Measurements from ENCODE around the gene ARMC5. TPM values are rescaled to one million over a fixed set of nuclear protein-coding genes. Genes with fewer than 3 reads are reported as not detected.

ARMC5 gene
- total RNA-seq, 2 donors from 2014 or later = 9.4 to 12.1 TPM

DNA sequence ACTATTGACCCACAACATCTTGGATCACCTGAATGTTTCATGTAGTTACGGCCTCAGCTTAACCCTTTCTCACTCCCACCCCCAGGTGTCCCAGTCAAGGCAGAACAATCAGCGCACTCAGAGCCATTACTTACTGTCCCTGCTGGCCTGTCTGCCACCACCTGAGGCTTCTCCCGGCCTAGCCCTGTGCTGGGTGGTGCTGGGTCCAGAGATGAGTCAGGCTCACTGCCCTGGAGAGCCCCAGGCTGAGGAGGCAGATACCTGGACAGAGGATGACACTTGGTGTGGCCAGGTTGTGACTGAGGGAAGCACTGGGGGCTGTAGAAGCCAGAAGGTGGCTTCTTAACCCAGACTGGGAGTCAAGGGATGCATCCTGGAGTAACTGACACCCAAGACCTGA is 19.7 kb downstream of the ARMC5 start:
- Mint-ChIP-seq H3K27me3 (ENCODE audit: insufficient read depth) (peaks cover 84% of the 10 kb centered on the region), H3K9me3 (no peaks in the 10 kb centered on the region), H3K27ac (no peak overlapping the region)

DNA sequence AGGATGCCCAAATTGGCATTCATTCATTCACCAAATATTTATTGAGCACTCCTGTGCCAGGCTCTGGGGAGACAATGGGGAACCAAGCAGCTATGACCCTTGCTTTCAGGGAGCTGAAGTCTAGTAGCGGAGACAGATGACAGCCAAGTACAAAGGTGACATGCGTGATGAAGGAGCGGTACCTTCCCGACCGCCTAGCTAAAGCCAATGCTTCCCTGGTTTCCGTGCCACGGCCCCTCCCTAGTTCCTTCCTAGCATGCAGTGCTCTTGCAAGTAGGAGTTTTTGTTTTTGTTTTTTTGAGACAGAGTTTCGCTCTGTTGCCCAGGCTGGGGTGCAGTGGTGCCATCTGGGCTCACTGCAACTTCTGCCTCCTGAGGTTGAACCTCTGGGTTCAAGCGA is 20.4 kb downstream of the ARMC5 start:
- Mint-ChIP-seq H3K27me3 (ENCODE audit: insufficient read depth) (peaks cover 82% of the 10 kb centered on the region), H3K4me3 (no peak overlapping the region), H3K36me3 (ENCODE audit: low read depth) (peaks cover 4% of the 10 kb centered on the region), H3K9me3 (no peaks in the 10 kb centered on the region), H3K27ac (no peak overlapping the region), H3K4me1 (peaks cover 17% of the 10 kb centered on the region)
- no peak overlapping the region for H3K4me3 ChIP-seq (ENCODE audit: low read length)
- peaks cover 9% of the 10 kb centered on the region for H3K27me3 ChIP-seq (ENCODE audit: control insufficient read depth, insufficient read depth, low read length, poor library complexity, severe bottlenecking)
- H3K9ac ChIP-seq (ENCODE audit: extremely low read depth, low read length, poor library complexity, severe bottlenecking) = no peak overlapping the region
- no peaks in the 10 kb centered on the region for H3K4me1 ChIP-seq (ENCODE audit: control insufficient read depth, insufficient read depth, low read length)
- peaks cover 17% of the 10 kb centered on the region for H3K36me3 ChIP-seq (ENCODE audit: control insufficient read depth, insufficient read depth, low read length)
- no peak for DNase-seq
- WGBS, 2 experiments (ENCODE audit: insufficient coverage in 1 of 2, insufficient read length in 1 of 2) = 91 to 94% methylated on average over 8 to 9 of the region's 9 CpGs
- TF ChIP-seq, protein P1, sequence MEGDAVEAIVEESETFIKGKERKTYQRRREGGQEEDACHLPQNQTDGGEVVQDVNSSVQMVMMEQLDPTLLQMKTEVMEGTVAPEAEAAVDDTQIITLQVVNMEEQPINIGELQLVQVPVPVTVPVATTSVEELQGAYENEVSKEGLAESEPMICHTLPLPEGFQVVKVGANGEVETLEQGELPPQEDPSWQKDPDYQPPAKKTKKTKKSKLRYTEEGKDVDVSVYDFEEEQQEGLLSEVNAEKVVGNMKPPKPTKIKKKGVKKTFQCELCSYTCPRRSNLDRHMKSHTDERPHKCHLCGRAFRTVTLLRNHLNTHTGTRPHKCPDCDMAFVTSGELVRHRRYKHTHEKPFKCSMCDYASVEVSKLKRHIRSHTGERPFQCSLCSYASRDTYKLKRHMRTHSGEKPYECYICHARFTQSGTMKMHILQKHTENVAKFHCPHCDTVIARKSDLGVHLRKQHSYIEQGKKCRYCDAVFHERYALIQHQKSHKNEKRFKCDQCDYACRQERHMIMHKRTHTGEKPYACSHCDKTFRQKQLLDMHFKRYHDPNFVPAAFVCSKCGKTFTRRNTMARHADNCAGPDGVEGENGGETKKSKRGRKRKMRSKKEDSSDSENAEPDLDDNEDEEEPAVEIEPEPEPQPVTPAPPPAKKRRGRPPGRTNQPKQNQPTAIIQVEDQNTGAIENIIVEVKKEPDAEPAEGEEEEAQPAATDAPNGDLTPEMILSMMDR (conservative IDR thresholded peaks at IDR 0.05) = no peak
- H3K9me3 ChIP-seq (ENCODE audit: control insufficient read depth, low read length) = no peaks in the 10 kb centered on the region
- H3K27ac ChIP-seq (ENCODE audit: low read depth, low read length) = no peak overlapping the region

More for the DNA sequence above, 19.7 kb downstream of the ARMC5 start:
- Histone ChIP-seq H3K4me1 (ENCODE audit: control insufficient read depth, insufficient read depth, low read length) (no peaks in the 10 kb centered on the region), H3K9ac (ENCODE audit: extremely low read depth, low read length, poor library complexity, severe bottlenecking) (no peak overlapping the region), H3K27ac (ENCODE audit: low read depth, low read length) (no peak overlapping the region), H3K27me3 (ENCODE audit: control insufficient read depth, insufficient read depth, low read length, poor library complexity, severe bottlenecking) (peaks cover 7% of the 10 kb centered on the region), H3K36me3 (ENCODE audit: control insufficient read depth, insufficient read depth, low read length) (peaks cover 25% of the 10 kb centered on the region), H3K4me3 (ENCODE audit: low read length) (no peak overlapping the region), H3K9me3 (ENCODE audit: control insufficient read depth, low read length) (no peaks in the 10 kb centered on the region)
- H3K36me3 Mint-ChIP-seq (ENCODE audit: low read depth) = peaks cover 9% of the 10 kb centered on the region
- WGBS, 2 experiments (ENCODE audit: insufficient coverage in 1 of 2, insufficient read length in 1 of 2) = 85 to 95% methylated on average over 2 to 3 of the region's 3 CpGs
- no peak overlapping the region for H3K4me3 Mint-ChIP-seq
- TF ChIP-seq, protein P1 (conservative IDR thresholded peaks at IDR 0.05) = no peak
- peaks cover 11% of the 10 kb centered on the region for H3K4me1 Mint-ChIP-seq
- DNase-seq = no peak

DNA sequence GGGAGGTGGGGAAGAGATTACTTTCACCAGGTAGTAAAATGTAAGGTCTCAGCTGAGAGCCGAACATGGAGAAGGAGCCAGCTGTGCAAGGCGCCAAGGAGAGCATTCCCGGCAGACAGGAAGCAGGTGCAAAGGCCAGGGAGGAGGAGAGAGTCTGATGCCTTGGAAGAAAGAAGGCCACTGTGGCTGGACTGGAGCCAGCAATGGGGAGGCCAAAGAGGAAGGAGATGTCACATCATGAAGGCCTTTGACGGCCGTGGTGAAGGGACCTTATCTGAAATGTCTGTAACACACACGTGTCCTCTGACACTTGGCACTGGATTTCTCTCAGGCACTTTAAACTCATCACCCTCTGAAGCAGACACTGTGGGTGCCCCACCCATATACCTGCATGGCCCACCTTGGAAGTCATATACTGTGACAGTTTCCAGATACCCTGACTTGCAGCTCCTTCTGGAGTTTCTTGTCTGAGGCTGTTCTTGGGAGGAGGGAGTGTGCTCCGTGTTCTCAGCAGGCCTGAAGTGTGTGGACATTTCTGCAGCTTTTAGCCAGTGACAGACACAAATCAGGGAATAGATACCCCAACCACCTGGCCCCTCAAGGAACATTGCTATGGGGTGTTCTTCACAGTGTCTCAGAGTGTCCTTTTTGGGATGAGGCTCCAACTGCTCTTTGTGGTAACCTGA is 21.7 kb downstream of the ARMC5 start:
- H3K36me3 ChIP-seq (ENCODE audit: control insufficient read depth, insufficient read depth, low read length) = peaks cover 10% of the 10 kb centered on the region
- TF ChIP-seq, protein P1 (conservative IDR thresholded peaks at IDR 0.05) = no peak
- Mint-ChIP-seq H3K9me3 (no peaks in the 10 kb centered on the region), H3K27me3 (ENCODE audit: insufficient read depth) (peaks cover 82% of the 10 kb centered on the region), H3K4me1 (peaks cover 22% of the 10 kb centered on the region), H3K36me3 (ENCODE audit: low read depth) (no peaks in the 10 kb centered on the region), H3K4me3 (no peak overlapping the region), H3K27ac (no peak overlapping the region)
- no peak overlapping the region for H3K9ac ChIP-seq (ENCODE audit: extremely low read depth, low read length, poor library complexity, severe bottlenecking)
- WGBS, 2 experiments (ENCODE audit: insufficient coverage in 1 of 2, insufficient read length in 1 of 2) = 90 to 91% methylated on average over 6 to 7 of the region's 7 CpGs
- peaks cover 22% of the 10 kb centered on the region for H3K27me3 ChIP-seq (ENCODE audit: control insufficient read depth, insufficient read depth, low read length, poor library complexity, severe bottlenecking)
- no peak for DNase-seq
- no peak overlapping the region for H3K4me3 ChIP-seq (ENCODE audit: low read length)
- no peaks in the 10 kb centered on the region for H3K9me3 ChIP-seq (ENCODE audit: control insufficient read depth, low read length)
- no peaks in the 10 kb centered on the region for H3K4me1 ChIP-seq (ENCODE audit: control insufficient read depth, insufficient read depth, low read length)
- no peak overlapping the region for H3K27ac ChIP-seq (ENCODE audit: low read depth, low read length)

All from endodermal cell (in vitro differentiated cells).